ENCODE results near the gene FOXN3.
"Not testable (repeated sequence)": the region's sequence is repeated elsewhere in the genome, so short reads cannot be mapped to it uniquely, and the experiment has no call there.

The FOXN3 gene

GRCh38 chr14:89298056-89298834 is 118.8 kb downstream of the FOXN3 start:
- peak; percentile 74 for DNase-seq

DNA sequence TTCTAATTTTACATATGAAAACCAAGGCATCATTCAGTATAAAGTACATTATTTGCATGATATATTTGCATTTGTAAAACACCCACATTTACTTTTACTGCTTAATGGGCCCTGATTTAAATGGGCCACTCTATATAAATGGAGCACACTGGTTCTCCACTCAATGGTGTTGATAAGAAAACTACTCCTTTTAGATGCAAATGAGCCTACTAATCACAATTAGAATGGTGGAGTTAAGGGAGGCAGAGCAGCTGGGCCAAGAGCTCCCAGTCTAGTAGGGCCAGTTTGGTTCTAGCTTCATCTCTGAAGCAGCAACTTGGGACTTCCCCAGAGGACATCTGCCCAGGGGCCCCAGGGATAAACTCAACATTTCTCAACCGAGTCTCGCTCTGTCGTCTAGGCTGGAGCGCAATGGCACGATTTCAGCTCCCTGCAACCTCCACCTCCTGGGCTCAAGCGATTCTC is 120.7 kb downstream of the FOXN3 start:
- DNase-seq = no peak

GRCh38 chr14:89294872-89295271 is 122.2 kb downstream of the FOXN3 start:
- DNase-seq = no peak

DNA sequence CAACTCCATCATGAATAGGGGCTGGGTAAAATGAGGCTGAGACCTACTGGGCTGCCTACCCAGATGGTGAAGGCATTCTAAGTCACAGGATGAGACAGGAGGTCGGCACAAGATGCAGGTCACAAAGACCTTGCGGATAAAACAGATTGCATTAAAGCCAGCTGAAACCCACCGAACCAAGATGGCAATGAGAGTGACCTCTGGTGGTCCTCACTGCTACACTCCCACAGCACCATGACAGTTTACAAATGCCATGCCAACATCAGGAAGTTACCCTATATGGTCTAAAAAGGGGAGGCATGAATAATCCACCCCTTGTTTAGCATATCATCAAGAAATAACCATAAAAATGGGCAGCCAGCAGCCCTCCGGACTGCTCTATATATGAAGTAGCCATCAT is 122.6 kb downstream of the FOXN3 start:
- not testable (repeated sequence) for DNase-seq

DNA sequence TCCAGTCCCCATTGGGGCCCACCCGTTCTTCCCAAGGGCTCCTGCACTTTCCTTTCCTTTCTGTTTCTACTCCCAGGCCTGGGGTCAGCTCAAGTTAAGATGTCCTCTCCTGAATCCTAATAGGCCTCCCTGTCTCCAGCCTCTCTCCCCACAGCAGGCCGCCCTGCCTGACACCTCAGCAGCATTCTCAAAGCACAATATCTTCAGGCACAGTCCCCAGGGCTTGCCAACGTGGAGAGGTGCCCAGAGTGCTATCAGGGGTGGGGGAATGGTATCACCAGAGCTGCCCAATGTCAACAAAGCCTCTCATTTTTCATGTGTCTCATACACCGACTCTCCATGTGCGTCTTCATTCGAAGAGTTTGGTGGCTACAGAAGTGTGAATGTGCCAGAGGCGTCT is 123.0 kb downstream of the FOXN3 start:
- DNase-seq = no peak

- DNase-seq = no peak
Observed at GRCh38 chr14:89293314-89293916, 123.6 kb downstream of the FOXN3 start.

DNA sequence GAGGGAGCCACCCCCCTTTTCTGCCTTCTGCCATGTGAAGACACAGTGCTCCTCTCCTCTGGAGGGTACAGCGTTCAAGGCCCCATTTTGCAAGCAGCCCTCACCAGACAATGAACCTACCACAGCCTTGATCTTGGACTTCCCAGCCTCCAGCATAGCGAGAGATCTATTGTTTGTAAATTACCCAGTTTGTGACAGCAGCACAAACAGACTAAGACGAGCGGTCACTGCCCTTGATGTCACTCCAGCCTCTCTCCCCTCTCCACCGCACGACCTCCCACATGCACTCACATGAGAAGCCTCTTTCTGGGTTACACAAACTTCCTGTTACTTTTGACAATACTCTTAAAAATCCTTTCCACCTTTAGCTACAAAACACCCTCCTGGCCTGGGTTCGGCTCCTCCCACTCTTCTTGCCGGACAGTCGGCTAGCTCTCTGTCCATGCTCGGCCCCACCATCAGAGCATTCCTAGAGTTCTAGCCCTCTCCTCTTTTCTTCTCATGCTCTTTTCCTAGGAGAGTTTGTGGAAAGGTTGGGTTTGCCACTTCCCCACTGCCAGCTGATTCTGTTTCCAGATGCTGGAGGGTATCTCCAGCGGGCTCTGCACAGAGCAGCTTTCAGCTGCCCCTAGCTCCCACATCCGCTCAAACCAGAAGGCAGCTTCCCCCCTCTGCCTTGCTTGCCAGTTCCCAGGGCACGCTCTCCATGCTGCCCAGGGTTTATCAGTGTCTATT is 124.3 kb downstream of the FOXN3 start:
- DNase-seq = no peak

DNA sequence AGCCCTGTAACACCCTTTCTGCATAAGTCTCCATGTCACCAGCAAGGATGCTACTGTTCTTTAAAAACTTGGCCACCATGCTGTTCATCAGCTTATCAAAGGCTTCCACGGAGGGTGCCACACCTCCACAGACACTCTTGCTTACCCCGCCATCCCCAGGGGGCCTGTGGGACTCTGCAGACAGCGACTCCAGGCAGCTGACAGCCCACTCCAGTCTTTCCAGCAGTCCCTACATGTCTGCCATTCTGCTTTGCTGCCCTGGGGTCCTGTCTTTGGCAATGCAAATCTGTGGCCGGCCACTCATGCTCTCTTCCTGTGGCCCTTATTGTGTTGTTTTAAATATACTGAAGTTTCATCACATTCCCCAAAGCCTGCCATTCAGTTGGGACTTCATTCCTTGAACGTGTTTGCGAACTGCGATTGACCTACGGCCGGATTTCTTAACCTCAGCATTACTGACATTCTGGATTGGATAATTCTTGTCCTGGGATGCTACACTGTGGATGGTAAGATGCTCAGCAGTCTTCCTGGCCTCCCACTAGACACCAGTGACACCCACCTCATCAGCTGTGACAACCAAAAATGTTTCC is 125.6 kb downstream of the FOXN3 start:
- DNase-seq = no peak

GRCh38 chr14:89290813-89291212 is 126.2 kb downstream of the FOXN3 start:
- DNase-seq = no peak

- no peak for DNase-seq
Observed at GRCh38 chr14:89289477-89289876, 127.6 kb downstream of the FOXN3 start.

- no peak for DNase-seq
Observed at GRCh38 chr14:89288114-89288513, 128.9 kb downstream of the FOXN3 start.

- DNase-seq = peak; percentile 86
Observed at GRCh38 chr14:89284333-89285058, 132.5 kb downstream of the FOXN3 start.

DNA sequence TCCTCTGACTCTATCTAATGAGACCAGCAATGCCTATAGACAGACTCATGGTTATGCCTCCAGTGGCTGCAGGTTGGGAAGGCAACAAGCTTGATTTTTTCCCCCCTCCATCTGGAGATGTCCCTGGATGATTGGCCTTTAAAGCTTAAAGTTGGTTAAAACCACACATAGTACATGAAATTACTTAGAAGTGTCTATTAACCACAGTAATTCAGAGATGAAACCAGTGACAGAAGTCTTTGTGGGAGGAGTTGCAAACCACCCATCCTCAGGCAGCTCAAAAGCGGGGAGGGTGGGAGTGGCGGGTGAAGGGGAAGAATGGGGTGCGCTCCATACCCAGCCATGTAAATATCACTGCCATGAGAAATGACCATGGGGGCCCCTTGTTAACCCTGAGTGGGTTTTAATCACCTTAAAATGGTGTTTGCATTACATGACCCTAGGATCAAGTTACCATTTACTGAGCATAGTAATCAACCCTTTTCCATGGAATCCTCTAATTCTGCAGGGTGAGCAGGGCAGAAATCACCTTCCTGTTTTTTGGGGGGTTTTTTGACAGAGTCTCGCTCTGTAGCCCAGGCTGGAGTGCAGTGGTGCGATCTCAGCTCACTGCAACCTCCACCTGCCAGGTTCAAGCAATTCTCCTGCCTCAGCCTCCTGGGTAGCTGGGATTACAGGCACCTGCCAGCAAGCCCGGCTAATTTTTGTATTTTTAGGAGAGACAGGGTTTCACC is 133.5 kb downstream of the FOXN3 start:
- no peak for DNase-seq

DNA sequence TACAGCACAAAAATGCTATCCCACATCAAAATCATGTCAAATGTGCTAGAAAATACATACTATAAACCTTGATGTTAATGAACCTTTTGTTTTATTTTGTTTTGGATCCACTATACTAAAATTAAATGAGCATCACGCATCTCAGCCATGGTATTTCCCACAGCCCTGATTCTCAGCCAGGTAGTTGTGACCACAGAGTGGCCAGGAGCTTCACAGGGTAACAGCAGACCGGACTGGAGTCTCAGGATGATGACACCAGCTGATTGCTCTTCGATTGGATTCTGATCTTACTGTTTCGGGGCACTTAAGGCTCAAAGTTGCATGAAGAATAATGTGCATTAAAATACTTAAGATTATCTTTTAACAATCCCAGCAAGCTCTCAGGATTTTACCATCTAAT is 134.8 kb downstream of the FOXN3 start:
- no peak for DNase-seq

GRCh38 chr14:89280600-89280999 is 136.4 kb downstream of the FOXN3 start:
- no peak for DNase-seq

DNA sequence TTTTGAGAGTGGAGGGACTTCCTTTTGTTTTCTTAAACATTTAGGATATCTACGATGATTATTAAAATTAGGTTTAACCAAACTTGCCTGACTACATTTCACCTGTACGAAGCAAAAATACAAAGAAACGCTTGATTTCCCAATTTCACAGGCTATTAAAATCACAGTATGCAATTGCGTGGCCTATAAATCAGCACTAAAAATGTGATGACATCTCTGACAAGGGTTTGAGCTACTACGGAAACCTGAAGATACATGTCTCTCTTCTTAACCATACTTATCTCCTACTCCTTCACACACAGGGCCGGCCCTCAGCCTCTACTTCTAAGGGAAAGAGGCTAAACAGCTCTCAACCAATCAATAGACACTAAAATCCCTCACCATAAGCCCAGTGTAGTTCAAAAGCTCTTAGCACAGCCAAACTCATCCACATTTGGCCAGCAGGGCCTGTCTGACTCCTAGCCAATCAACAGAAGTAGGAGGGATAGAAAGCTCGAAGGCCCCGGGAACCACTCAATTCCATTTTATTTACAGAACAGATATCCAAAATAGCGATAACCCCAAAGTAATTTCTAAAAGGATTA is 137.3 kb downstream of the FOXN3 start:
- DNase-seq = no peak

DNA sequence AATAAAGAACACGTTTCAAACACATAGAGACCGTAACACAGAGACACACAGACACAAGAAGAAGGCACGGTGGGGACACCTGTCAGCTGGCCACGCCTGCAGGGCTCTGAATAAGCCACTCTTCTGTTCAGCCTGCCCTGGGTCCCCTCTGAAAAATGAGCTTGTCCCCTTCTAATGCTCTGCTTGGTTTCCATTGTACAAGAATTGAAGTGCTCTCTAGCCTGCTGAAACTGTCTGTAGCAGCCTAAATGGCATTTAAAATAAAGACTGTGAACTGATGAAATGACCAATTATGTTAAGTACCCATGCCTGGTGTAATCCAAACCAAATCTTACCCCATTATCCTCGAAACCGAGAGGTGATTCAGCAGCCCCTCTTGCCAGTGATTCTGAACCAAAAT is 139.8 kb downstream of the FOXN3 start:
- no peak for DNase-seq

DNA sequence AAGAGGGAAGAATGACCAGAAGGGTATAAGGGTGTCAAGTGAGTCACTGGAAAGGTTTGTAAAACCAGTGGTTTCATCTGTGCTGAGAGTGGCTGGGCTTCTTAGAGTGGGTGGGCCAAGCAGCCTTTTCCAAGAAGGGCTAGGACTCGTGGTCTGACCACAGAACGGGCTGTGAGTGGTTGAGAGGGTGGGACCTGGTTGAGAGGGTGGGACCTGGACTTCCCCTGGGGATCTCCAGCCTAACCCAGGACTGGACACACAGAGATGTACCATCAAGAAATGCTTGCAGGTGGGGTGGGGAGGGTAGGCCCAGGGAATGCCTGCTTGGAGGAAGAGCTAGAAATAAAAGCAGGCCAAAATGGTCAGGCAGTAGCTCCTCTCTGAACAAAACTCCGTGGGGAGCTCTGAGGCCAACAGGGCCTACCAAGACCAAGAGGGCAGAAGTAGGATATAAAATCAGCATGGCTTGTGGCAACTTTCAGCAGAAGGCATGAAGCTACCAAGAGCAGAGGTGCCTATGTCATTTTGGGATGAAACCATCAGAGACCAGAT is 140.5 kb downstream of the FOXN3 start:
- DNase-seq = no peak

GRCh38 chr14:89270439-89271227 is 146.4 kb downstream of the FOXN3 start:
- DNase-seq = no peak

DNA sequence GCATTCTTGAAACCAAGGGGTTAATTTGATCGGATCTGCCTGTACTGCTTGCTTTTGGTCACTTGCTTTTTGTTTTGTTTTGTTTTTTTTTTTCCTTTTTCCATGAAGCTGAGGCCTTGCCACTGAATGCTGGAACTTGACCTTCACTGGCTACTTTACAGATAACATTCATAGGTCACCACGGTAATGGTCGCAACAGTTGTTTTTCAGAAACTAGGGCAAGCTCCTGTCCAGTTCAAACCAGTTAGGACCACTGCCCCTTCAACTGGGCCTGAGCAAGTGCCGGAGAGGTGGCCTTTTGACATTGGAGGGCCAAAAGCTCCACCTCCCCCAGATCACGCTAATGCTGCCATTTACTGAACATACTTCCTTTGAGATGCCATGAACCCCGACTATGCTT is 147.6 kb downstream of the FOXN3 start:
- no peak for DNase-seq

GRCh38 chr14:89268514-89268913 is 148.5 kb downstream of the FOXN3 start:
- DNase-seq = no peak
